ENCODE data around the gene PIEZO2. TPM values are rescaled to one million over a fixed set of nuclear protein-coding genes. Genes with fewer than 3 reads are reported as not detected.

The PIEZO2 gene
- total and polyA plus RNA-seq, 9 donors, result 2.0 to 8.5 (median 3.2) TPM

DNA sequence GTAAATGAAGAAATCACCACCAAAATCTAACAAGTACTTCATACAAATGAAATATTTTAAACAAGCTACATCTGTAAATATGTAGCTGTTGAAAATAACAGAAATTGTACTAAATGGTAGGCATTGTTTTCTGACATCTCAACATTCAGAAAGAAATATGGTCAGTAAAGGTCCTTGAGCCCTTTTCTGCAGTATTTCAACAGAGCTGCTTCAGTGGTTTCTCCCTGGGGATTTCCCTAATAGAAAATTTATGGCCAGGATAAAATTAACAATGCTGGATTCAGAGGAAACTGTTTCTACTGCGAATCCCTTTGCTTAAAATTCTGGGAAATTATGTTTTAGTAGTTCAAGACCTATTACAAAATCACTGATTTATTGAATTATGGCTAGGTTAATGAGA is 256.6 kb downstream of the PIEZO2 start:
- Histone ChIP-seq H3K27ac (no peak overlapping the region), H3K27me3 (no peaks in the 10 kb centered on the region), H3K4me1 (ENCODE audit: insufficient read depth) (no peaks in the 10 kb centered on the region), H3K4me3 (no peak overlapping the region), H3K36me3 (no peaks in the 10 kb centered on the region), H3K9me3 (no peaks in the 10 kb centered on the region)
- WGBS, 3 donors, result 11 to 13% (median 11%) methylated on average over 1 of the region's 1 CpG
- no peak for TF ChIP-seq EP300 (IDR thresholded peaks at IDR 0.05)
- intact Hi-C loops (cut with DNase I), result no loop called here
- no peak for DNase-seq

DNA sequence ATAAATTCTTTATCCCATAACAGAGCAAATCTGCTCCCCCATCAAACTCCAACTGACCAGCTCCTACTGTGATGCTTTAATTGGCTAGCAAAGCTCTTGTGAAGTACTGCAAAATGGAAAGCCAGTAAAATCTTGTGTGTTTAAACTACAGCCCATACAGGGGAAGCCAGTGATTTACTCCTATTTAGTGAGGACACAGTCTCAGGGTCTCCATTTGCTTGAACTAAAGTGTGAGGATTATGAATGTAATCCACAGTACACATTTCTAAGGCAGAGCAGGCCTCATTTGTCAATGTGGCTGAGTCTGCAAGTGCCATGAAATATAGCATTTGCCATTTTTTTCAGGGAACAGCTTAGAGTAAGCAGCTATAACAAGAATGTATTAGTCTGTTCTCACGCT is 259.3 kb downstream of the PIEZO2 start:
- no peak for DNase-seq
- H3K4me3 ChIP-seq, result no peak overlapping the region
- H3K36me3 ChIP-seq, result no peaks in the 10 kb centered on the region
- intact Hi-C loops (cut with DNase I), result no loop called here
- 92 to 95% (median 94%) methylated on average over 1 of the region's 1 CpG for whole genome bisulfite sequencing, 3 donors
- no peaks in the 10 kb centered on the region for H3K27me3 ChIP-seq
- TF ChIP-seq, protein P1, sequence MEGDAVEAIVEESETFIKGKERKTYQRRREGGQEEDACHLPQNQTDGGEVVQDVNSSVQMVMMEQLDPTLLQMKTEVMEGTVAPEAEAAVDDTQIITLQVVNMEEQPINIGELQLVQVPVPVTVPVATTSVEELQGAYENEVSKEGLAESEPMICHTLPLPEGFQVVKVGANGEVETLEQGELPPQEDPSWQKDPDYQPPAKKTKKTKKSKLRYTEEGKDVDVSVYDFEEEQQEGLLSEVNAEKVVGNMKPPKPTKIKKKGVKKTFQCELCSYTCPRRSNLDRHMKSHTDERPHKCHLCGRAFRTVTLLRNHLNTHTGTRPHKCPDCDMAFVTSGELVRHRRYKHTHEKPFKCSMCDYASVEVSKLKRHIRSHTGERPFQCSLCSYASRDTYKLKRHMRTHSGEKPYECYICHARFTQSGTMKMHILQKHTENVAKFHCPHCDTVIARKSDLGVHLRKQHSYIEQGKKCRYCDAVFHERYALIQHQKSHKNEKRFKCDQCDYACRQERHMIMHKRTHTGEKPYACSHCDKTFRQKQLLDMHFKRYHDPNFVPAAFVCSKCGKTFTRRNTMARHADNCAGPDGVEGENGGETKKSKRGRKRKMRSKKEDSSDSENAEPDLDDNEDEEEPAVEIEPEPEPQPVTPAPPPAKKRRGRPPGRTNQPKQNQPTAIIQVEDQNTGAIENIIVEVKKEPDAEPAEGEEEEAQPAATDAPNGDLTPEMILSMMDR (IDR thresholded peaks at IDR 0.05), result no peak
- no peak for TF ChIP-seq POLR2A (IDR thresholded peaks at IDR 0.05)
- no peak for TF ChIP-seq EP300 (IDR thresholded peaks at IDR 0.05)
- no peak overlapping the region for H3K27ac ChIP-seq
- no peaks in the 10 kb centered on the region for H3K9me3 ChIP-seq
- H3K4me1 ChIP-seq (ENCODE audit: insufficient read depth), result no peaks in the 10 kb centered on the region

DNA sequence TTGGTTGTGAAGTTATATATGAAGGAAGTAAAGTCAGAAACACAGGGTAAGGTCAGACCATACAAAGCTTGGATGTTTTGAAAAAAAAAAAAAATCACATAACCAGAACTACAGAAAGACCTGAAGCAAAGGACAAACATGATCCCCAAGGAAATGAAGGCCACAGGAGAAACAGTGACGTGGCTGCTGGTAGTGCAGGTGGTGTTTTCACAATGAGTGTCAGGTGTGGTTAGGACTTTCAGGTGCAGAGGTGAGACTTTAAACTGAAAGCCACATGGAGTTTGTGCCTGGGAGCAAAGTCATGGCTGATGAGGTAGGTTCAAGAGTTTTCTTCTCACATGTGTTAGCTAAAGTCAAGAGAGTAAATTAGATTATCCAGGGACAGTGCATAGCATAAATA is 270.7 kb downstream of the PIEZO2 start:
- intact Hi-C loops (cut with DNase I), result no loop called here
- Histone ChIP-seq H3K4me1 (ENCODE audit: insufficient read depth) (no peaks in the 10 kb centered on the region), H3K36me3 (no peaks in the 10 kb centered on the region), H3K4me3 (no peak overlapping the region), H3K27me3 (no peaks in the 10 kb centered on the region), H3K9me3 (no peaks in the 10 kb centered on the region), H3K27ac (no peak overlapping the region)
- 76 to 92% (median 86%) methylated on average over 1 of the region's 1 CpG for WGBS, 3 donors
- DNase-seq, result no peak
- no peak for TF ChIP-seq EP300 (IDR thresholded peaks at IDR 0.05)
- no peak for TF ChIP-seq POLR2A (IDR thresholded peaks at IDR 0.05)
- TF ChIP-seq, protein P1 (IDR thresholded peaks at IDR 0.05), result no peak

DNA sequence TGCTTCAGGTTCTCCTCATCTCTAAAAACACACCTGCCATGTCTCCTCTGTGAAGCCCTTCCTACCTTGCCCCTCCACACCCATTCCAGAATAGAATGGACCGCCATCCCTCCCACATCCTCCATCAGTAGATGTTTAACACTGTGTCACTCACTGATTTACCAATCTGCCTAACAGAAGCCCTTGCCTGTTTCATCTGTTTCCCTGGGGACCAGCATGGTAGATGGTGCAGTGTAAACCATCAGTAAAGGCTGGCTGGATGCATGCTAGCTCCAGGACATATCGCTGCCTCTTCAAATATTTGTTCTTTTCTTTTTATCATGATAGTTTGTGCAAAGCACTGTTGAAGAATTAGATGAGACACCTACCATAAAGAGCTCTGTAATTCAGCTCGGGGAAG is 271.4 kb downstream of the PIEZO2 start:
- intact Hi-C loops (cut with DNase I), result no loop called here
- Histone ChIP-seq H3K9me3 (no peaks in the 10 kb centered on the region), H3K27ac (no peak overlapping the region), H3K4me1 (ENCODE audit: insufficient read depth) (no peaks in the 10 kb centered on the region), H3K36me3 (no peaks in the 10 kb centered on the region), H3K4me3 (no peak overlapping the region), H3K27me3 (no peaks in the 10 kb centered on the region)
- TF ChIP-seq EP300 (IDR thresholded peaks at IDR 0.05) (no peak), POLR2A (IDR thresholded peaks at IDR 0.05) (no peak)
- TF ChIP-seq, protein P1 (IDR thresholded peaks at IDR 0.05), result no peak
- no peak for DNase-seq
- WGBS, 3 donors, result 85 to 93% (median 85%) methylated on average over 3 of the region's 3 CpGs

DNA sequence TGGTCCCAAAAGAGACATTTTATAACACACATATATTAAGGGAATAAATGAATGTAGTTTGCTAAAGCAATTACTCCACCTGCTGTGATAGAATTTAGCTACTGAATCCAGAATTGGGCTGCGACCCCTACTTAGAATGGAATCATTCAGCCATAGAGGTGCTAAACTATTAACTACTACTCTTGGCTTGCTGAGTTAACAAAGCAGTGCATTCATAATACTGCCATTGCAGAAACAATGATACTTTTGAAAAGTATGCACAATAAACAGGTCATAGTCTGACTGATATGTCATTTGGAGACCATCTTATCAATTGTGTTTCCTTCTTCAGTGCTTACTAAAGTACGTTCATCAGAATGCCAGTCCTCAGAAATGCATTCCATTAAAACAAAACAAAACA is 273.6 kb downstream of the PIEZO2 start:
- intact Hi-C loops (cut with DNase I), result no loop called here
- Histone ChIP-seq H3K27me3 (no peaks in the 10 kb centered on the region), H3K36me3 (no peaks in the 10 kb centered on the region), H3K9me3 (no peaks in the 10 kb centered on the region), H3K4me1 (ENCODE audit: insufficient read depth) (peaks cover 2% of the 10 kb centered on the region), H3K4me3 (no peak overlapping the region), H3K27ac (no peak overlapping the region)
- no peak for DNase-seq
- TF ChIP-seq, protein P1 (IDR thresholded peaks at IDR 0.05), result no peak
- TF ChIP-seq POLR2A (IDR thresholded peaks at IDR 0.05), result no peak
- 44 to 61% (median 44%) methylated on average over 2 of the region's 2 CpGs for WGBS, 3 donors

All from ovary (tissue), 9 donors.